ENCODE measurements around the gene DKK3. TPM values are rescaled to one million over a fixed set of nuclear protein-coding genes. Genes with fewer than 3 reads are reported as not detected.

DKK3 gene
- total RNA-seq, 1 experiment from 2014 or later: 14.6 TPM

GRCh38 chr11:11982975-11983374 is 25.5 kb downstream of the DKK3 start:
- H3K36me3 Mint-ChIP-seq (ENCODE audit: insufficient read depth, unreplicated experiment): no peaks in the 10 kb centered on the region
- H3K9me3 Mint-ChIP-seq (ENCODE audit: low read depth, unreplicated experiment): no peaks in the 10 kb centered on the region
- intact Hi-C loops (cut with micrococcal nuclease; ENCODE audit: unreplicated experiment): no loop called here
- H3K4me3 Mint-ChIP-seq (ENCODE audit: low read depth, unreplicated experiment): no peak overlapping the region
- H3K27me3 Mint-ChIP-seq (ENCODE audit: unreplicated experiment): no peaks in the 10 kb centered on the region
- BruUV-seq (replicated peaks): no TSS peak
- no peak for TF ChIP-seq CTCF (IDR thresholded peaks at IDR 0.05; ENCODE audit: unreplicated experiment)
- no peak for DNase-seq
- no peak overlapping the region for H3K27ac Mint-ChIP-seq (ENCODE audit: unreplicated experiment)
- CTCF ChIA-PET: no interaction called here
- peaks cover 11% of the 10 kb centered on the region for H3K4me1 Mint-ChIP-seq (ENCODE audit: low read depth, unreplicated experiment)

GRCh38 chr11:11982461-11982860 is 26.0 kb downstream of the DKK3 start:
- Mint-ChIP-seq H3K27me3 (ENCODE audit: unreplicated experiment) (no peaks in the 10 kb centered on the region), H3K9me3 (ENCODE audit: low read depth, unreplicated experiment) (no peaks in the 10 kb centered on the region), H3K36me3 (ENCODE audit: insufficient read depth, unreplicated experiment) (no peaks in the 10 kb centered on the region), H3K4me1 (ENCODE audit: low read depth, unreplicated experiment) (peaks cover 15% of the 10 kb centered on the region), H3K4me3 (ENCODE audit: low read depth, unreplicated experiment) (no peak overlapping the region), H3K27ac (ENCODE audit: unreplicated experiment) (no peak overlapping the region)
- intact Hi-C loops (cut with micrococcal nuclease; ENCODE audit: unreplicated experiment): no loop called here
- DNase-seq: no peak
- CTCF ChIA-PET: no interaction called here
- BruUV-seq (replicated peaks): no TSS peak
- TF ChIP-seq CTCF (IDR thresholded peaks at IDR 0.05; ENCODE audit: unreplicated experiment): no peak

GRCh38 chr11:11981840-11982239 is 26.6 kb downstream of the DKK3 start:
- TF ChIP-seq CTCF (IDR thresholded peaks at IDR 0.05; ENCODE audit: unreplicated experiment): no peak
- H3K27me3 Mint-ChIP-seq (ENCODE audit: unreplicated experiment): no peaks in the 10 kb centered on the region
- H3K27ac Mint-ChIP-seq (ENCODE audit: unreplicated experiment): no peak overlapping the region
- no peak overlapping the region for H3K4me3 Mint-ChIP-seq (ENCODE audit: low read depth, unreplicated experiment)
- no peak for DNase-seq
- H3K36me3 Mint-ChIP-seq (ENCODE audit: insufficient read depth, unreplicated experiment): no peaks in the 10 kb centered on the region
- intact Hi-C loops (cut with micrococcal nuclease; ENCODE audit: unreplicated experiment): no loop called here
- BruUV-seq (replicated peaks): no TSS peak
- H3K4me1 Mint-ChIP-seq (ENCODE audit: low read depth, unreplicated experiment): peaks cover 21% of the 10 kb centered on the region
- CTCF ChIA-PET: no interaction called here
- no peaks in the 10 kb centered on the region for H3K9me3 Mint-ChIP-seq (ENCODE audit: low read depth, unreplicated experiment)

- Mint-ChIP-seq H3K9me3 (ENCODE audit: low read depth, unreplicated experiment) (no peaks in the 10 kb centered on the region), H3K4me3 (ENCODE audit: low read depth, unreplicated experiment) (no peak overlapping the region), H3K4me1 (ENCODE audit: low read depth, unreplicated experiment) (peaks cover 26% of the 10 kb centered on the region), H3K36me3 (ENCODE audit: insufficient read depth, unreplicated experiment) (no peaks in the 10 kb centered on the region), H3K27ac (ENCODE audit: unreplicated experiment) (no peak overlapping the region), H3K27me3 (ENCODE audit: unreplicated experiment) (no peaks in the 10 kb centered on the region)
- no peak for TF ChIP-seq CTCF (IDR thresholded peaks at IDR 0.05; ENCODE audit: unreplicated experiment)
- intact Hi-C loops (cut with micrococcal nuclease; ENCODE audit: unreplicated experiment): no loop called here
- CTCF ChIA-PET: no interaction called here
- DNase-seq: no peak
- no TSS peak for BruUV-seq (replicated peaks)
These were observed 27.1 kb downstream of the DKK3 start for GRCh38 chr11:11981364-11981763.

All from Calu3 (cell line).